GM18868 (cell line): ENCODE data around the gene AGBL1.
"Not testable (repeated sequence)": the region's sequence is repeated elsewhere in the genome, so short reads cannot be mapped to it uniquely, and the experiment has no call there.

Experiments used
- ATAC-seq: cut with Tn5 transposase; IDR thresholded peaks from one replicate; pipeline ENCODE4 v1.9.1; 2021; ENCODE audit warnings: mild to moderate bottlenecking, moderate library complexity; ENCODE audit not compliant: unreplicated experiment

The AGBL1 gene

DNA sequence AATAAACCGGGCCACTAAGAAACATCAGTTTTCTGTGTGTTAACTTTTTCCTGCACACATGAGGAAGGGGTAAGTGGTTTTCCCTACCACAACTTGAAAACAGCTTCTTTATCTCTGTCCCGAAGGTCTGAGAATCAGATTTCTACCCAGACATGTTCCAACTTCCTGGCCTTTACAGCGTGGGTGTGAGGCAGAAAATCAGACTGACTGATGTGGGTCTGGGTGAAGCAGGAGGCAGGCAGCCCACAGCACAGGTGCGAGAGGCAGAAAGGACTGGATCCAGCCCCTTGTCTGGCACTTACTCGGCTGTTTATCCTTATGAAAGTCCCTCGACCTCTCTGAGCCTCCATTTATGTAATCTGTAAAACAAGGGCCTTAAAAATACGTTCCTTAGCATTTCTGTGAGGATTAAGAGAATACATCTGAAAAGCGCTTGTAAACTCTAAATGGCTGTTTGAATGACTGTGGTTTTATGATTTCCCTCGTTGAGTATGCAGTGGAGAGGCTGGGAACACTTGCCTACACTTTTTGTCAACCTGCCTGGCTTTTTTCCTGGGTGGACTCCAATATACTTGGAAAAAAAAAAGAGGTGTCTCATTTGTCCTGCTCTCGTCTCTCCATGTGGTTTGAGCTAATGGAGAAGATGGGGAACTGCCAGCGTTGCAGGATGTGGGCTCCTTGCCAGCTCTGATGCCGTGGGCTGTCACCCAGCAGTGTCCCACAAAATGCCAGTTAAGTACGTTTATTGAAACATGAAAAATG is 3.1 kb downstream of the AGBL1 start:
- ATAC-seq: no peak

DNA sequence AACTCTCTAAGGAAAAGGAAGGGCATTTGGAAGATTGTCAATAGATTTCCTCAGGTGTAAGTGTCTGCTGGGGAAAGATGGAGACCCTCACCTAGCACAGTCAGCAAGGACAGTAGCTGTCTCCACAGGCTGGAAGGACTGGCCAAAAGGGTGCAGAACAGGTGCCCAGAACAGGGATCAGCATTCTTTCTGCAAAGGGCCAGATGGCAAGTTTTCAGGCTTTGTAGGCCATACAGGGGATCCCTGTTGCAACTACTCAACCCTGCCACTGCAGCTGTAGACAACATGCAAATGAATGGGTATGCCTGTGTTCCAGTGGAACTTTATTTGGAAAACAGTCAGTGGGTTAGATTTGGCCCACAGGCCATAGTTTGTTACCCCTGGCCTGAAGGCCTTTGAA is 8.1 kb downstream of the AGBL1 start:
- no peak for ATAC-seq

DNA sequence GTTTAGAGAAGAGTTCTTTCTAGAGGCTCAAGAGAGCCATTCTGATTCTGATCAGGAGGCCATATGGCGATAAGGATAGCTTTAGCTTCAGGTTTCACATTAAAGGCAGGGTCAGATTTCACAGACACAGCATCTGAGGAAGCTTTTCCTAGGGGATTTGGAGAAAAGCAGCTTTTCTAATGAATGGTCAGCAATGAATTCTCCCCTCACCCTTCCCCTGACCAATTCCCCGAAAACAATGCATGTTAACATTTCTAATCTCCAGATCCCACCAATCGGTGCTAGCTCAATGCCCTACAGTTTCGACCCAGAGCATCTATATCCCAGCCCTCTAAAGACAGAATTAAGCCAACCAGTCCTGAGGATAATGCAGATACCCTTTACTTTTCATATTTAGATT is 9.8 kb downstream of the AGBL1 start:
- ATAC-seq: no peak

- ATAC-seq: no peak
Observed at GRCh38 chr15:86101818-86102217, 22.1 kb downstream of the AGBL1 start.

GRCh38 chr15:86103825-86104224 is 24.2 kb downstream of the AGBL1 start:
- no peak for ATAC-seq

- no peak for ATAC-seq
Observed at GRCh38 chr15:86106306-86106705, 26.6 kb downstream of the AGBL1 start.

DNA sequence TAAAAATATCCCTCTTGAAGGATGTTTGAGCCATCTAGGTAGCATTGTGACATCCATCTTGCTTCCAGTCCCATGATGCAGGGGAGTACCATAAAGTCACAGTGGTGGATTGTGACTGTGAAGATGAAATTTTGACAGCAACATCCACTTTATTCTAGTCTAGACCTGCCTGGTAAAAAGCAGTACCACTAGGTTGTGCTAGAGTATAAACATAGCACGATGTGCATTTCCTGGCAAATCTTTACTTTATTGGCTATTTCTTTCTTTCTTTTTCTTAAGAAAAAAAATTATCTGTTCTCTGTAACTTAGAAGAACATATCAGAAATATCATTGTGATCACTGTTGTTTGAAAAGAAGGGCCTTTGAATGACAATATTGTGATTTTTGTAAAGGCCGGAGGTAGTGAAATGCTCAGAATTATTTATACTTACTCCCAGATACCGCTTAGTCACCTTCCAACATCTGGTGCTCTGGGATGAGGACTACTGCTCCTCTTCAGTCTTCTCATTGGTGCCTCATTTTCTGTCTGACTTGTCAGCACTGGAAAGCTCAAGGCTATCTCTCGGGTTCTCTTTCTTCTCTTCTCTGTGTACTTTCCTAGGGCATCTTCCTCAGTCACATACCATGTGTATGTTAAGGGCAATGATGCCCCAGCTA is 35.6 kb downstream of the AGBL1 start:
- ATAC-seq: no peak

GRCh38 chr15:86121568-86122225 is 42.0 kb downstream of the AGBL1 start:
- no peak for ATAC-seq

DNA sequence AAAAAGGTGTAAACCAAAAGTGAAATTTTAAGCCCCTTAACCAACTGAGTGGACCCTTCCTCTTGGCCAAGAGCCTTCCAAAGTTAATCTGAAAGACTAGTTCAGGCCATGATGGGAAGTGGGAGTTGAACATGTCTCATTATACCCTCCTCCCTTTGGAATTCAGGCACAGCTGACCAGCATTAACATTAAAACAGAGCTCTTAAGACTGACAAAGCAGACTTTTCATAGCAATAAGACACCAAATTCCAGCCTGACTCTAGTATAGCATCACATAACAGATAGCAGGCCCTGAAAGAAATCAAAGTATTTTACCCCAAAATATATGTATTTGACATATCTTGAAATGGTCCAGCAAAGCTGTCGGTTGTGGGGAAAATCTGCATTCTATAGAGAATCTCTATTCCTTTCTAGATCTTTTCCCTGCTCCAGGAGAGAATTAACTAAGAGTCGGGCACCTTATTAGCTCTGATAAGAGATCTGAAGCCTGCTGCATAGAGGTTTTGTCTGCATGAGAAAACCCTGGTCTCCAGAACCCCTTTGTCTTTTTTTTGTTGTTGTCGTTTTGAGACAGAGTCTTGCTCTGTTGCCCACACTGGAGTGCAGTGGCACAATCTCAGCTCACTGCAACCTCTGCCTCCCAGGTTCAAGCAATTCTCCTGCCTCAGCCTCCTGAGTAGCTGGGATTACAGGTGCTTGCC is 43.2 kb downstream of the AGBL1 start:
- ATAC-seq: not testable (repeated sequence)

DNA sequence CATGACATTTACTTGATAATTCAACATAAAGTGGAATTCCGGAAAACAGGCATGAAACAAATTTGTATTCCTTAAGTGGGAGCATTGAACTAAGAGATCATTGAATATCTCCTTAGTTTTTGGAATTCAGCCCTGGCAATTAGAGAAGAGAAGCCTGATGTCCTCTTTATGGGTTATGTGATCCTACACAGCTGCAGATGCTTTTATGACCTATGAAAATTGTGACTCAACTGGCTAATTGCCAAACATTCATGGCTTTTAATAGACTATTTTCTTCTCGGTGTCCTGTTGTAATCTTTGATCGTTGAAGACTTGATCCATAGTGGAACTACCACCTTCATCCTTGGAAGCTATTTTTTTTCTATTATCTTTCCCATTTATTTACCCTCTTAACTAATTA is 46.1 kb downstream of the AGBL1 start:
- ATAC-seq: no peak

DNA sequence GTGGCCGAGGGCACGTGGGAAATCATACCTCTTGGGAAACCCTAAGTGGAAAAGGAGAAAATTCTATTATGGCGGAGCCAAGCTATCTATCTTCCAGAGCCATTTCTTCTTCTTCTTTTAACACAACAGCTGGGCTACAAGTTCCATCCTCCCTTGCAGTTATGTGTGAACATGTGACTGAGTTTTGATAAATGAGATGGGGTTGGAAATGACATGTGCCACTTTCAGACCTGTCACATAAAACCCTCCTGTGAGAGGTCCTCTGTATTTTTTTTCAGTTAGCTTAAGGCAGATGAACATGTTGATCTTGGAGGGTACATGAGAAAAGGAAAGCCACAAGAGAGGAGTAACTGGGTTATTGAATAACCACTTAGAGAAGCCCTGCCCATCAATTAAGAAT is 47.9 kb downstream of the AGBL1 start:
- ATAC-seq: no peak

- no peak for ATAC-seq
Observed at GRCh38 chr15:86135041-86135440, 55.4 kb downstream of the AGBL1 start.

DNA sequence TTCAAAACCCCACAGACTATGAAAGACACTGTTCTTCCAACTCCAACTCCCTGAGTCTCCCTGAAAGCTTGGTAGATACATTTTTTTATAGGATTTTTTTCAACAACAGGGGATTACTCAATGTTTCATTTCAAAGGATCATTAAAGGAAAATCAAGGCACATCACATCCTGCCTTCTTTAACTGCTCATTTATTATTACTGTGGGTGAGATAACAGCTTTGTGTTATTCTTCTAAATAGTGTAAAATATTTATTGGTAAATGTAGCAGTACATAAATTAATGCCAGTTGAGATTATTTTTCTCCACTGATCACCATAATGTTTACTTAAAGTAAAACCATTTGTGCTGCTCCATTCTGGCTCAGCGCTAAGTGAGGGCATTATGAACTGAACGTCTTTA is 57.2 kb downstream of the AGBL1 start:
- no peak for ATAC-seq

GRCh38 chr15:86138798-86139197 is 59.1 kb downstream of the AGBL1 start:
- no peak for ATAC-seq

DNA sequence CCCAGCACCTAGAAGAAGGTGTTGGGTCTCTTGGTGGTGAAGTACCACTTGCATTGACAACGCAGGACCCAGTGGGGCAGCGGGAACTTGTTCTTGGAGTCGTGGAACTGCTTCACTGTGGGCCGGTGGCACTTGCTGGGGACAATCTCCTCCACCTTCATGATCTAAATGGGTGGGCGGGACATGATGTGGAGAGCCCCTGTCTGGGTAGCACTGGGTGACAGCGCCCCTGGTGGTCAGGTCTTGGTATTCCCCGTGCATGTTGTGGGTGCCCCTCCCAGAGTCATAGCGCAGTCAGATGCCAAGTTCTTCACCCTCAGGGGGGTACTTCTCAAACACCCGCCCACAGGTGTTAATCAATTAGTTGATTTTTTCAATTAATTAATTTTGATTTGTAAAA is 60.2 kb downstream of the AGBL1 start:
- no peak for ATAC-seq

GRCh38 chr15:86154705-86155104 is 75.0 kb downstream of the AGBL1 start:
- ATAC-seq: no peak

- ATAC-seq: no peak
Observed at GRCh38 chr15:86155551-86155950, 75.9 kb downstream of the AGBL1 start.

DNA sequence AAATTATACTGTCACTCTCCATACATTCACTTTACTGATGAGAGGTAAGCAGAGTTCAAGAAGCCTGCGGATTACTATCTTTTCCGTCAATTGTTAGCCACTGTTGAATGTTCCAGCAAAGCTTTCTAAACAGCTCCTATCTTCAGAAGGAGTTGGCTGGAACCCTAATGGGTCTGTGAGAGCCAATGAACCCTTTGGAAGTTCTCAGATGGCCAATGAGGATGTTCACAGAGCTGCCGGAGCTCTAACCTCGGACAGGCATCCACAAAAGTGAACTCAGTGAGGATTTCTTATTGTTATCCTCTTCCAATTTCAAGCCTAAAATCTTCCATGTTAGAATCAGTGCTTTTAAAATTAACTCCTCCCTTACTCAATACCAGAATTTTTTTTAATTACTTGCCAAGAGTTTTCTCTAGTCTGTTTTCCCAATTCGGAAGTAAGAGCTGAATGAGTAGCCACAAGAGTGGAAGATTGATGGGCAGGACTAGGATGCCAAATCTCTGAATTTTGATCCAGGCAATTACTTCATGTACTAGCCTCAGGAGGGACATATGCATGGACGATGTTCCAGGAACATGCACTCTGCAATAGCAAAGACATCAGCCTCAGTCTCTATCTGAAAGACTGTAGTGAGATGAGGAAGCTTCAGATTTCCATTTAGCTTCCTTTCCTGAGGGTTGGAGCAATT is 78.1 kb downstream of the AGBL1 start:
- no peak for ATAC-seq

GRCh38 chr15:86159468-86159867 is 79.8 kb downstream of the AGBL1 start:
- ATAC-seq: no peak

DNA sequence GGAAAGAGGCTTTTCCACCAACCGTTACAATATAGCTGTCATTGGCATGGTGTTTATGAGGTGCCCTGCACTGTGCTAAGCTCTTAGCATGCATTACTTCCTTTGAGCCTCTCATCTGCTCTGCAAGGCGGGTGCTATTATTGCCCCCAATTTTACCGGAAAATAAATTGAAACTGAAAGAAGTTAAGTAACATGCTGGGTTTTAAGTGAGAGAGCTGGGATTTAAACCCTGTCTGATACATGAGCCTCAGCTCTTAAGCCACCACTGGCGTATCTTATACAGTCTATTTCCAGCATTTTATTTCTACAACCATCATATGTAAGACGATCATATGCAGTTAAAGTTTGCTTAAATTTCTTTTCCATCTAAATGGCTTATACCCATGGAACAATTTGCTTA is 81.6 kb downstream of the AGBL1 start:
- no peak for ATAC-seq

DNA sequence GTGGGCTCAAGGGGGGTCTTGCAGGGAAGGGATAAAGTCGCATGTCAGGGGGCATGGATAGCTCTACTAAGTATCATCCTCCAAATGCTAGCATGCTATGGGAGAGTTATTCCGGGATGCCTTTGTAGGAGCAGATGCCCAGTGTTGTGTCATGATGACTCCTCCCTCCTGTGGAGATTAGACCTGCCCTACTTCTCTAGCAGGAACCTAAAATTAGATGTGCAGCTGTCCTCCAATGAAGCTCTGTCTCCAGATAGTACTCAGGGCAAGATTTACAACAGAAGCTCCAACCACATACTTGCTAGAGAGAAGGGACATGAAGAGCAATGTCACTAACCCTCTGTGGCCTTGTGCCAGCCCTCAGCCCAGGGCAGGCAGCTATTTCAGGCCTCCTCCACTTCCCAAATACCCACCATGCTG is 82.5 kb downstream of the AGBL1 start:
- ATAC-seq: no peak
